ENCODE data around the gene NDUFA12. TPM values are rescaled to one million over a fixed set of nuclear protein-coding genes. Genes with fewer than 3 reads are reported as not detected.

Gene NDUFA12
- total and polyA plus RNA-seq, 2 of the 4 experiments (the other 2 are of a cell fraction), result 116 to 135 TPM

GRCh38 chr12:94963649-94964048 is 39.8 kb downstream of the NDUFA12 start:
- Histone ChIP-seq H2AK5ac (ENCODE audit: low read depth, low read length) (no peak overlapping the region), H3K14ac (replicated peaks; ENCODE audit: low read depth, low read length) (no peak overlapping the region), H3K36me3 (ENCODE audit: control insufficient read depth, insufficient read depth, low read length) (no peaks in the 10 kb centered on the region; the same call in 1 of the 2 replicates), H2AK9ac (replicated peaks; ENCODE audit: low read depth, low read length, poor library complexity) (no peak overlapping the region), H2AFZ (replicated peaks; ENCODE audit: low read length, poor library complexity) (no peak overlapping the region), H3K4ac (ENCODE audit: low read depth, low read length) (no peak overlapping the region), H3K18ac (ENCODE audit: low read depth, low read length) (no peak overlapping the region), H4K91ac (ENCODE audit: insufficient read depth, low read depth, low read length) (no peak overlapping the region), H4K20me1 (ENCODE audit: insufficient read depth, low read length) (no peaks in the 10 kb centered on the region), H3K9me1 (ENCODE audit: insufficient read depth, low read length) (no peaks in the 10 kb centered on the region), H3K9ac (ENCODE audit: low read depth, low read length) (no peak overlapping the region), H3K79me1 (ENCODE audit: low read depth in 1 of 2, low read length in 2 of 2) (no peaks in the 10 kb centered on the region), H2BK15ac (ENCODE audit: low read depth, low read length) (no peak overlapping the region), H3K9me3 (ENCODE audit: control insufficient read depth, insufficient read depth, low read length) (no peaks in the 10 kb centered on the region), H3K56ac (ENCODE audit: extremely low read depth, insufficient read depth, low read length) (no peak overlapping the region), H4K5ac (ENCODE audit: low read depth, low read length) (no peak overlapping the region), H3K4me2 (ENCODE audit: low read depth, low read length) (no peak overlapping the region), H2BK120ac (ENCODE audit: low read depth, low read length) (no peak overlapping the region), H3K4me3 (ENCODE audit: insufficient read depth, low read depth, low read length) (no peak overlapping the region), H2BK20ac (ENCODE audit: low read depth, low read length) (no peak overlapping the region), H3K4me1 (ENCODE audit: control insufficient read depth, insufficient read depth, low read length) (no peaks in the 10 kb centered on the region), H3K27ac (ENCODE audit: insufficient read depth, low read length) (no peak overlapping the region), H3K23ac (ENCODE audit: low read depth, low read length) (no peak overlapping the region), H3K27me3 (ENCODE audit: control insufficient read depth, insufficient read depth, low read length) (no peaks in the 10 kb centered on the region), H4K8ac (ENCODE audit: low read depth in 2 of 2, low read length in 2 of 2) (no peak overlapping the region), H2BK5ac (ENCODE audit: low read depth, low read length, poor library complexity, severe bottlenecking) (no peak overlapping the region)
- intact Hi-C loops (cut with micrococcal nuclease) (no loop called here), dilution Hi-C loops (cut with HindIII; ENCODE audit: low sequenced_read_pairs, unreplicated experiment) (no loop called here), in situ Hi-C loops (cut with MboI; ENCODE audit: low sequenced_read_pairs) (no loop called here)
- BruUV-seq (replicated peaks), result no TSS peak
- CTCF ChIA-PET, result no interaction called here
- POLR2A ChIA-PET (ENCODE audit: unreplicated experiment), result no interaction called here
- DNase-seq (peak; percentile 19), ATAC-seq (ENCODE audit: low read depth) (no peak)
- TF ChIP-seq MAFK (IDR thresholded peaks at IDR 0.05; ENCODE audit: low read depth, low read length) (no peak), NFE2L2 (IDR thresholded peaks at IDR 0.05; ENCODE audit: low read depth, low read length) (no peak), CTCF (conservative IDR thresholded peaks at IDR 0.05; ENCODE audit: low read depth, low read length) (no peak)
- no CpG with 5 or more reads among the region's 7 CpGs for WGBS, 2 experiments (ENCODE audit: extremely low coverage in 2 of 2, insufficient read length in 1 of 2)
